ENCODE results near the gene SHANK1.

The SHANK1 gene

DNA sequence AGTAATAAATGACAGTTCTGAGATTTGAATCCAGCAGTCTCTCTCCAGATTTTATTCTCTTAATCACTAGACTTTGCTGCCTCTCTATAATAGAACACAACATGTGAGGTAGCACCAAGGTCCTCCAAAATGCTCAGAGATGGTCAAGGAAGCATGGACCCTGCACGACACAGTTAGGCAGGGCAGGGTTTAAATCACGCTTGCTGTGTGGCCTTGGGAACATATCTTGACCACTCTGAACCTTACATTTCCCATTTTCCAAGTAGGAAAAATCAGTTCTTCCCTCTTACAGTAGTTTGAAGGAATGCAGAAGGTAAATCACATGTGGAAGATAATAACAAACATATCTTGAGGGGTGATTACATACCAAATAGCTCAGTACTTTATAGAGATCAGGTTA is 86.2 kb downstream of the SHANK1 start:
- DNase-seq (ENCODE audit: low read depth): no peak
- TF ChIP-seq, protein P1, sequence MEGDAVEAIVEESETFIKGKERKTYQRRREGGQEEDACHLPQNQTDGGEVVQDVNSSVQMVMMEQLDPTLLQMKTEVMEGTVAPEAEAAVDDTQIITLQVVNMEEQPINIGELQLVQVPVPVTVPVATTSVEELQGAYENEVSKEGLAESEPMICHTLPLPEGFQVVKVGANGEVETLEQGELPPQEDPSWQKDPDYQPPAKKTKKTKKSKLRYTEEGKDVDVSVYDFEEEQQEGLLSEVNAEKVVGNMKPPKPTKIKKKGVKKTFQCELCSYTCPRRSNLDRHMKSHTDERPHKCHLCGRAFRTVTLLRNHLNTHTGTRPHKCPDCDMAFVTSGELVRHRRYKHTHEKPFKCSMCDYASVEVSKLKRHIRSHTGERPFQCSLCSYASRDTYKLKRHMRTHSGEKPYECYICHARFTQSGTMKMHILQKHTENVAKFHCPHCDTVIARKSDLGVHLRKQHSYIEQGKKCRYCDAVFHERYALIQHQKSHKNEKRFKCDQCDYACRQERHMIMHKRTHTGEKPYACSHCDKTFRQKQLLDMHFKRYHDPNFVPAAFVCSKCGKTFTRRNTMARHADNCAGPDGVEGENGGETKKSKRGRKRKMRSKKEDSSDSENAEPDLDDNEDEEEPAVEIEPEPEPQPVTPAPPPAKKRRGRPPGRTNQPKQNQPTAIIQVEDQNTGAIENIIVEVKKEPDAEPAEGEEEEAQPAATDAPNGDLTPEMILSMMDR (IDR thresholded peaks at IDR 0.05; ENCODE audit: insufficient read depth, low read depth, low read length, missing control alignments): no peak
- no peak overlapping the region for H3K4me3 ChIP-seq (ENCODE audit: low read length)

DNA sequence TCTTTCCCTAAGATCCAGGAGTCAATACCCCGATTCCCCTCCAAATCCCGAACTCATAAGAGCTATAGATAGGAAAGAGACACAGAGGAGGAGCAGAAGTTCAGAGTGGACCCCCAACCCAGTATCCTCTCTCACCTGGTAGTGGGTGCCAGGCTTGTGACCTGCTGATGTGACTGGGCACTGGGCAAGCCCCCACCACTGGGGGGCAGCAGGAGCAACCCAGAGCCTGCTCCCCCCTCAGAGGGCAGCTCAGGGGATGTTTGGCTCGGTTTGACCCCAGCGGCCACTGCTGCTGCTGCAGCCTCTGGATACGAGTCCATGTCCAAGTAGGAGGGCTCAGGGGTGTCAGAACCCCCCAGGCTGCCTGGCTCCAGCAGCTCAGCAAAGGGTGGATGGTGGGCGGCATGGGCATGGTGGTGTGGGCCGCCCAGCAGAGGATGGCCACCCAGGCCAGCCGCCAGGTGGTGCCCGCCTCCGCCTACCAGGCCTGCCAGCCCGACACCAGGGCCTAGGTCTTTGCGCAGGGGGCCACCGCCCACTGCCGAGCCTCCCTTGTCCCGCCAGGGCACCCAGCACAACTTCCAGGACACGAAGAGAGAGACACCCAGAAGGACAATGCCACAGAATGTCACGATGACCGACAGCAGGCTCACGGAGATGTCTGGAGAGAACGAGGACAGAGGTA is 87.3 kb downstream of the SHANK1 start:
- TF ChIP-seq, protein P1 (IDR thresholded peaks at IDR 0.05; ENCODE audit: insufficient read depth, low read depth, low read length, missing control alignments): no peak
- no peak overlapping the region for H3K4me3 ChIP-seq (ENCODE audit: low read length)
- DNase-seq (ENCODE audit: low read depth): no peak

- no peak for DNase-seq (ENCODE audit: low read depth)
- H3K4me3 ChIP-seq (ENCODE audit: low read length): no peak overlapping the region
- TF ChIP-seq, protein P1 (IDR thresholded peaks at IDR 0.05; ENCODE audit: insufficient read depth, low read depth, low read length, missing control alignments): no peak
These were observed 89.8 kb downstream of the SHANK1 start for GRCh38 chr19:50629801-50630200.

GRCh38 chr19:50629194-50629593 is 90.4 kb downstream of the SHANK1 start:
- TF ChIP-seq, protein P1 (IDR thresholded peaks at IDR 0.05; ENCODE audit: insufficient read depth, low read depth, low read length, missing control alignments): no peak
- H3K4me3 ChIP-seq (ENCODE audit: low read length): no peak overlapping the region
- DNase-seq (ENCODE audit: low read depth): no peak

DNA sequence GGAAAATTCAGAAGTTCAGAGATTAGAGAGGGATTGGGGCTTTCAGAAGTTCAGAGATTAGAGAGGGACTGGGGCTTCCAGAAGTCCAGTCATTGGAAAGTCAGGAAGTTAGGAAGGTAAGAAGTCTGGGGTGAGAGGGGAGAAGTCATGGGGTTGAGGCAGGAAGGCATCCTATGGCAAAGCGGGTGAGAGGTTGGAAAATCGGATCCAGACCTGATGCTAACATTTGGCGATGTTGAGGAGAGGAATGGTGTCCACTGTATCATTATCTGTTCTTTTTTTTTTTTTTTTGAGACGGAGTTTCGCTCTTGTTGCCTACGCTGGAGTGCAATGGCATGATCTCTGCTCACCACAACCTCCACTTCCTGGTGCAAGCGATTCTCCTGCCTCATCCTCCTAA is 91.1 kb downstream of the SHANK1 start:
- no peak overlapping the region for H3K4me3 ChIP-seq (ENCODE audit: low read length)
- DNase-seq (ENCODE audit: low read depth): no peak
- TF ChIP-seq, protein P1 (IDR thresholded peaks at IDR 0.05; ENCODE audit: insufficient read depth, low read depth, low read length, missing control alignments): no peak

- no peak for DNase-seq (ENCODE audit: low read depth)
- H3K4me3 ChIP-seq (ENCODE audit: low read length): no peak overlapping the region
These were observed 91.5 kb downstream of the SHANK1 start for GRCh38 chr19:50628146-50628545.

More at GRCh38 chr19:50628146-50628545, 91.5 kb downstream of the SHANK1 start:
- TF ChIP-seq, protein P1 (IDR thresholded peaks at IDR 0.05; ENCODE audit: insufficient read depth, low read depth, low read length, missing control alignments): no peak
